Ovary (tissue), 9 donors: ENCODE results near the gene ARHGAP45. TPM values are rescaled to one million over a fixed set of nuclear protein-coding genes. Genes with fewer than 3 reads are reported as not detected.
"Not testable (repeated sequence)": the region's sequence is repeated elsewhere in the genome, so short reads cannot be mapped to it uniquely, and the experiment has no call there.

ENCODE experiments used
- DNase-seq, 5 donors: peaks; one replicate each; pipeline ENCODE4 v3.0.0-alpha.2; 2019 to 2020
- H3K27ac ChIP-seq, 2 donors: fragments of 200-600 bp; one replicate each; pipeline versions ENCODE4 v1.5.1 to v1.8.0; 2019 to 2022
- H3K27me3 ChIP-seq: fragments of 200-600 bp; one replicate; pipeline ENCODE4 v1.8.0; 2022
- H3K36me3 ChIP-seq: fragments of 200-600 bp; sonication (generic); one replicate; pipeline ENCODE4 v1.5.1; 2019
- H3K4me1 ChIP-seq: one replicate; pipeline ENCODE4 v1.8.1; 2013; ENCODE audit warnings: mild to moderate bottlenecking, moderate library complexity; ENCODE audit not compliant: insufficient read depth
- H3K4me3 ChIP-seq: fragments of 200-600 bp; sonication (generic); one replicate; pipeline ENCODE4 v1.5.1; 2017
- H3K9me3 ChIP-seq, 2 donors: fragments of 200-600 bp in 1 of 2; sonication (generic) in 1 of 2; one replicate each; pipeline versions ENCODE4 v1.5.1 to v1.8.1; 2013 to 2019; ENCODE audit warnings: mild to moderate bottlenecking in 1 of 2, moderate library complexity in 1 of 2
- CTCF ChIP-seq, 3 donors: fragments of 450-650 bp in 2 of 3; fragments of 200-600 bp in 1 of 3; IDR thresholded peaks; one replicate each; pipeline versions ENCODE4 v1.5.1 to v1.8.0; 2016 to 2022; ENCODE audit warnings: antibody characterized with exemption in 3 of 3, mild to moderate bottlenecking in 1 of 3
- EP300 ChIP-seq: sonication (generic); formaldehyde crosslinking; IDR thresholded peaks from one replicate; pipeline ENCODE4 v1.6.1; 2017; ENCODE audit warnings: antibody characterized with exemption
- POLR2A ChIP-seq: fragments of 450-650 bp; IDR thresholded peaks from one replicate; pipeline ENCODE4 v1.6.1; 2017; ENCODE audit warnings: antibody characterized with exemption, mild to moderate bottlenecking, moderate library complexity
- WGBS, 3 donors: extraction: QIAGEN DNeasy Blood & Tissue Kit in 1 of 3; methylation state at CpG; one replicate each; pipeline versions ENCODE4 v1.1.5 to v1.1.7; 2013 to 2017; 5-methylcytosine and 5-hydroxymethylcytosine counted together
- intact Hi-C, 4 donors: fragments of 100-400 bp; cut with DNase I; formaldehyde crosslinking; loops; one replicate each; pipeline versions ENCODE4 v1.11.0 to v1.15.1; 2022 to 2023
- polyA plus RNA-seq, 2 donors: library from polyadenylated mRNA; stranded (reverse); fragments of 200-250 nt in 1 of 2; fragments of 350-450 nt in 1 of 2; fragmentation: Illumina TruSeq in 1 of 2; extraction: RNeasy Lipid Tissue Mini Kit (QIAGEN cat#74804) in 1 of 2; gene quantifications; one replicate each; pipeline ENCODE4 v1.2.3, GENCODE V29; 2013 to 2014
- total RNA-seq, 7 donors: library from RNA; depleted of rRNA in 2 of 7; stranded (reverse); fragments of >200 nt in 2 of 7; fragmentation: NEBNext Ultra II Directional in 3 of 7; extraction: Animal tissue kit (Norgen Biotek cat#: 25700) in 3 of 7; gene quantifications; one replicate each; pipeline versions ENCODE4 v1.1.0 to v1.2.4, GENCODE V29; 2016 to 2023
- donor health status: DM: no; HTN: no; CAD: no; lungs with moderate emphysema.
- donor health status: DM: no; HTN: no; CAD: no.
- donor health status: Bipolar disorder and iron deficiency.
- donor health status: DM: yes; HTN: yes; CAD: no.
- donor health status: DM: no; HTN: no; CAD: no.
- donor health status: DM: yes; HTN: yes; CAD: no.

The ARHGAP45 gene
- total and polyA plus RNA-seq, 9 donors = 1.0 to 10.6 (median 7.0) TPM

- TF ChIP-seq CTCF (IDR thresholded peaks at IDR 0.05) = no peak
- TF ChIP-seq POLR2A = no peak
- TF ChIP-seq EP300 = no peak
- Histone ChIP-seq H3K27me3 (no peaks in the 10 kb centered on the region), H3K9me3 (no peaks in the 10 kb centered on the region), H3K4me3 (no peak overlapping the region), H3K4me1 (no peaks in the 10 kb centered on the region), H3K36me3 (no peaks in the 10 kb centered on the region), H3K27ac (no peak overlapping the region)
- intact Hi-C loops = loop anchor here in 1 of 4 donors (5.0 kb wide), 1 partner anchor 63 kb away; no protein-coding TSS in a partner anchor
- no peak for DNase-seq
- 72 to 77% (median 73%) methylated on average over 23 of the region's 23 CpGs for WGBS, 3 donors
These were observed 57.1 kb downstream of the ARHGAP45 start for GRCh38 chr19:1123885-1124677.

- WGBS, 3 donors = 81 to 89% (median 88%) methylated on average over 33 of the region's 33 CpGs
- intact Hi-C loops = no loop called here
- H3K4me1 ChIP-seq = no peaks in the 10 kb centered on the region
- no peaks in the 10 kb centered on the region for H3K9me3 ChIP-seq
- H3K36me3 ChIP-seq = no peaks in the 10 kb centered on the region
- H3K27me3 ChIP-seq = no peaks in the 10 kb centered on the region
- TF ChIP-seq POLR2A (no peak), CTCF (IDR thresholded peaks at IDR 0.05) (no peak)
- no peak overlapping the region for H3K27ac ChIP-seq
- no peak for DNase-seq
- H3K4me3 ChIP-seq = no peak overlapping the region
These were observed 58.9 kb downstream of the ARHGAP45 start for GRCh38 chr19:1125601-1126467.

GRCh38 chr19:1126984-1127760, 60.2 kb downstream of the ARHGAP45 start:
- H3K4me1 ChIP-seq = peaks cover 4% of the 10 kb centered on the region
- H3K36me3 ChIP-seq = no peaks in the 10 kb centered on the region
- TF ChIP-seq POLR2A (no peak), EP300 (no peak), CTCF (IDR thresholded peaks at IDR 0.05) (no peak)
- no peak for DNase-seq
- WGBS, 3 donors = 83 to 87% (median 83%) methylated on average over 33 of the region's 33 CpGs
- no peak overlapping the region for H3K27ac ChIP-seq
- H3K4me3 ChIP-seq = no peak overlapping the region
- intact Hi-C loops = no loop called here
- no peaks in the 10 kb centered on the region for H3K9me3 ChIP-seq
- no peaks in the 10 kb centered on the region for H3K27me3 ChIP-seq

GRCh38 chr19:1128106-1128505, 61.1 kb downstream of the ARHGAP45 start:
- H3K36me3 ChIP-seq = no peaks in the 10 kb centered on the region
- H3K27ac ChIP-seq = no peak overlapping the region
- H3K9me3 ChIP-seq = no peaks in the 10 kb centered on the region
- H3K4me3 ChIP-seq = no peak overlapping the region
- WGBS, 3 donors = 96% methylated on average over 17 of the region's 17 CpGs
- no peak for DNase-seq
- H3K4me1 ChIP-seq = peaks cover 13% of the 10 kb centered on the region
- no peaks in the 10 kb centered on the region for H3K27me3 ChIP-seq
- intact Hi-C loops = no loop called here
- TF ChIP-seq POLR2A (no peak), CTCF (IDR thresholded peaks at IDR 0.05) (no peak), EP300 (no peak)

GRCh38 chr19:1129084-1129483, 62.1 kb downstream of the ARHGAP45 start:
- H3K27me3 ChIP-seq, intact Hi-C loops, H3K4me3 ChIP-seq, H3K36me3 ChIP-seq, H3K27ac ChIP-seq, DNase-seq, H3K9me3 ChIP-seq: not testable (repeated sequence)
- peaks cover 22% of the 10 kb centered on the region for H3K4me1 ChIP-seq
- WGBS, 3 donors = 87 to 96% (median 93%) methylated on average over 7 of the region's 7 CpGs
